ENCODE data around the gene SEMA3A. TPM values are rescaled to one million over a fixed set of nuclear protein-coding genes. Genes with fewer than 3 reads are reported as not detected.
"Not testable (repeated sequence)": the region's sequence is repeated elsewhere in the genome, so short reads cannot be mapped to it uniquely, and the experiment has no call there.

The SEMA3A gene
- total RNA-seq, 1 experiment from 2014 or later: 32.2 TPM

DNA sequence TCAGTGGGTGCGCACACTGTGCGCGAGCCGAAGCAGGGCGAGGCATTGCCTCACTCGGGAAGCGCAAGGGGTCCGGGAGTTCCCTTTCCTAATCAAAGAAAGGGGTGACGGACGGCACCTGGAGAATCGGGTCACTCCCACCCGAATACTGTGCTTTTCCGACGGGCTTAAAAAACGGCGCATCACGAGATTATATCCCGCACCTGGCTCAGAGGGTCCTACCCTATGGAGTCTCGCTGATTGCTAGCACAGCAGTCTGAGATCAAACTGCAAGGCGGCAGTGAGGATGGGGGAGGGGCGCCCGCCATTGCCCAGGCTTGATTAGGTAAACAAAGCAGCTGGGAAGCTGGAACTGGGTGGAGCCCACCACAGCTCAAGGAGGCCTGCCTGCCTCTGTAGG is 44.2 kb downstream of the SEMA3A start:
- H3K27ac Mint-ChIP-seq: peak overlapping the region; percentile 98
- TF ChIP-seq, protein P1, sequence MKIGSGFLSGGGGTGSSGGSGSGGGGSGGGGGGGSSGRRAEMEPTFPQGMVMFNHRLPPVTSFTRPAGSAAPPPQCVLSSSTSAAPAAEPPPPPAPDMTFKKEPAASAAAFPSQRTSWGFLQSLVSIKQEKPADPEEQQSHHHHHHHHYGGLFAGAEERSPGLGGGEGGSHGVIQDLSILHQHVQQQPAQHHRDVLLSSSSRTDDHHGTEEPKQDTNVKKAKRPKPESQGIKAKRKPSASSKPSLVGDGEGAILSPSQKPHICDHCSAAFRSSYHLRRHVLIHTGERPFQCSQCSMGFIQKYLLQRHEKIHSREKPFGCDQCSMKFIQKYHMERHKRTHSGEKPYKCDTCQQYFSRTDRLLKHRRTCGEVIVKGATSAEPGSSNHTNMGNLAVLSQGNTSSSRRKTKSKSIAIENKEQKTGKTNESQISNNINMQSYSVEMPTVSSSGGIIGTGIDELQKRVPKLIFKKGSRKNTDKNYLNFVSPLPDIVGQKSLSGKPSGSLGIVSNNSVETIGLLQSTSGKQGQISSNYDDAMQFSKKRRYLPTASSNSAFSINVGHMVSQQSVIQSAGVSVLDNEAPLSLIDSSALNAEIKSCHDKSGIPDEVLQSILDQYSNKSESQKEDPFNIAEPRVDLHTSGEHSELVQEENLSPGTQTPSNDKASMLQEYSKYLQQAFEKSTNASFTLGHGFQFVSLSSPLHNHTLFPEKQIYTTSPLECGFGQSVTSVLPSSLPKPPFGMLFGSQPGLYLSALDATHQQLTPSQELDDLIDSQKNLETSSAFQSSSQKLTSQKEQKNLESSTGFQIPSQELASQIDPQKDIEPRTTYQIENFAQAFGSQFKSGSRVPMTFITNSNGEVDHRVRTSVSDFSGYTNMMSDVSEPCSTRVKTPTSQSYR (CRISPR knock-in tag; IDR thresholded peaks at IDR 0.05): peak; percentile 94
- TF ChIP-seq ETV6 (CRISPR knock-in tag; IDR thresholded peaks at IDR 0.05): peak; percentile 50; the same call in 1 of the 2 replicates
- TF ChIP-seq FOXK1 (CRISPR knock-in tag; IDR thresholded peaks at IDR 0.05): peak; percentile 94
- peak; percentile 71; the same call in 1 of the 2 replicates for TF ChIP-seq FOXP1 (CRISPR knock-in tag; IDR thresholded peaks at IDR 0.05; ENCODE audit: borderline replicate concordance)
- peak; percentile 55; the same call in 1 of the 2 replicates for TF ChIP-seq SP1 (CRISPR knock-in tag; conservative IDR thresholded peaks at IDR 0.05)
- TF ChIP-seq CBFB (CRISPR knock-in tag; IDR thresholded peaks at IDR 0.05; ENCODE audit: low read depth): peak; percentile 72; the same call in 1 of the 2 replicates
- TF ChIP-seq CREM (CRISPR knock-in tag; IDR thresholded peaks at IDR 0.05): 0 out of 2 replicates have a peak, but pooled peaks have one; percentile 47
- TF ChIP-seq KAT7 (CRISPR knock-in tag; IDR thresholded peaks at IDR 0.05; ENCODE audit: borderline replicate concordance): peak; percentile 95; the same call in 1 of the 2 replicates
- TF ChIP-seq, protein P2, sequence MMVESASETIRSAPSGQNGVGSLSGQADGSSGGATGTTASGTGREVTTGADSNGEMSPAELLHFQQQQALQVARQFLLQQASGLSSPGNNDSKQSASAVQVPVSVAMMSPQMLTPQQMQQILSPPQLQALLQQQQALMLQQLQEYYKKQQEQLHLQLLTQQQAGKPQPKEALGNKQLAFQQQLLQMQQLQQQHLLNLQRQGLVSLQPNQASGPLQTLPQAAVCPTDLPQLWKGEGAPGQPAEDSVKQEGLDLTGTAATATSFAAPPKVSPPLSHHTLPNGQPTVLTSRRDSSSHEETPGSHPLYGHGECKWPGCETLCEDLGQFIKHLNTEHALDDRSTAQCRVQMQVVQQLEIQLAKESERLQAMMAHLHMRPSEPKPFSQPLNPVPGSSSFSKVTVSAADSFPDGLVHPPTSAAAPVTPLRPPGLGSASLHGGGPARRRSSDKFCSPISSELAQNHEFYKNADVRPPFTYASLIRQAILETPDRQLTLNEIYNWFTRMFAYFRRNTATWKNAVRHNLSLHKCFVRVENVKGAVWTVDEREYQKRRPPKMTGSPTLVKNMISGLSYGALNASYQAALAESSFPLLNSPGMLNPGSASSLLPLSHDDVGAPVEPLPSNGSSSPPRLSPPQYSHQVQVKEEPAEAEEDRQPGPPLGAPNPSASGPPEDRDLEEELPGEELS (CRISPR knock-in tag; IDR thresholded peaks at IDR 0.05): 0 out of 2 replicates have a peak, but pooled peaks have one; percentile 72
- H3K36me3 Mint-ChIP-seq; POLR2A ChIA-PET; H3K27me3 Mint-ChIP-seq (ENCODE audit: low read depth); CTCF ChIA-PET; H3K9me3 Mint-ChIP-seq; ATAC-seq: not testable (repeated sequence)
- peak overlapping the region; percentile 96 for H3K4me3 Mint-ChIP-seq
- DNase-seq (ENCODE audit: low spot score): peak; percentile 83
- H3K4me1 Mint-ChIP-seq: peaks cover 52% of the 10 kb centered on the region

GRCh38 chr7:84149573-84149972 is 45.0 kb downstream of the SEMA3A start:
- CTCF ChIA-PET: no interaction called here
- POLR2A ChIA-PET: no interaction called here
- Mint-ChIP-seq H3K4me1 (peaks cover 54% of the 10 kb centered on the region), H3K36me3 (no peaks in the 10 kb centered on the region), H3K27me3 (ENCODE audit: low read depth) (no peaks in the 10 kb centered on the region), H3K27ac (peak overlapping the region; percentile 42), H3K4me3 (peak overlapping the region; percentile 96), H3K9me3 (no peaks in the 10 kb centered on the region)
- DNase-seq (ENCODE audit: low spot score): no peak
- ATAC-seq: no peak
- TF ChIP-seq, protein P3, sequence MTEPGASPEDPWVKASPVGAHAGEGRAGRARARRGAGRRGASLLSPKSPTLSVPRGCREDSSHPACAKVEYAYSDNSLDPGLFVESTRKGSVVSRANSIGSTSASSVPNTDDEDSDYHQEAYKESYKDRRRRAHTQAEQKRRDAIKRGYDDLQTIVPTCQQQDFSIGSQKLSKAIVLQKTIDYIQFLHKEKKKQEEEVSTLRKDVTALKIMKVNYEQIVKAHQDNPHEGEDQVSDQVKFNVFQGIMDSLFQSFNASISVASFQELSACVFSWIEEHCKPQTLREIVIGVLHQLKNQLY (CRISPR knock-in tag; IDR thresholded peaks at IDR 0.05): no peak
- TF ChIP-seq, protein P4, sequence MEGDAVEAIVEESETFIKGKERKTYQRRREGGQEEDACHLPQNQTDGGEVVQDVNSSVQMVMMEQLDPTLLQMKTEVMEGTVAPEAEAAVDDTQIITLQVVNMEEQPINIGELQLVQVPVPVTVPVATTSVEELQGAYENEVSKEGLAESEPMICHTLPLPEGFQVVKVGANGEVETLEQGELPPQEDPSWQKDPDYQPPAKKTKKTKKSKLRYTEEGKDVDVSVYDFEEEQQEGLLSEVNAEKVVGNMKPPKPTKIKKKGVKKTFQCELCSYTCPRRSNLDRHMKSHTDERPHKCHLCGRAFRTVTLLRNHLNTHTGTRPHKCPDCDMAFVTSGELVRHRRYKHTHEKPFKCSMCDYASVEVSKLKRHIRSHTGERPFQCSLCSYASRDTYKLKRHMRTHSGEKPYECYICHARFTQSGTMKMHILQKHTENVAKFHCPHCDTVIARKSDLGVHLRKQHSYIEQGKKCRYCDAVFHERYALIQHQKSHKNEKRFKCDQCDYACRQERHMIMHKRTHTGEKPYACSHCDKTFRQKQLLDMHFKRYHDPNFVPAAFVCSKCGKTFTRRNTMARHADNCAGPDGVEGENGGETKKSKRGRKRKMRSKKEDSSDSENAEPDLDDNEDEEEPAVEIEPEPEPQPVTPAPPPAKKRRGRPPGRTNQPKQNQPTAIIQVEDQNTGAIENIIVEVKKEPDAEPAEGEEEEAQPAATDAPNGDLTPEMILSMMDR (IDR thresholded peaks at IDR 0.05): no peak
- TF ChIP-seq, protein P5, sequence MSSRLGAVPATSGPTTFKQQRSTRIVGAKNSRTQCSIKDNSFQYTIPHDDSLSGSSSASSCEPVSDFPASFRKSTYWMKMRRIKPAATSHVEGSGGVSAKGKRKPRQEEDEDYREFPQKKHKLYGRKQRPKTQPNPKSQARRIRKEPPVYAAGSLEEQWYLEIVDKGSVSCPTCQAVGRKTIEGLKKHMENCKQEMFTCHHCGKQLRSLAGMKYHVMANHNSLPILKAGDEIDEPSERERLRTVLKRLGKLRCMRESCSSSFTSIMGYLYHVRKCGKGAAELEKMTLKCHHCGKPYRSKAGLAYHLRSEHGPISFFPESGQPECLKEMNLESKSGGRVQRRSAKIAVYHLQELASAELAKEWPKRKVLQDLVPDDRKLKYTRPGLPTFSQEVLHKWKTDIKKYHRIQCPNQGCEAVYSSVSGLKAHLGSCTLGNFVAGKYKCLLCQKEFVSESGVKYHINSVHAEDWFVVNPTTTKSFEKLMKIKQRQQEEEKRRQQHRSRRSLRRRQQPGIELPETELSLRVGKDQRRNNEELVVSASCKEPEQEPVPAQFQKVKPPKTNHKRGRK (CRISPR knock-in tag; IDR thresholded peaks at IDR 0.05; ENCODE audit: borderline replicate concordance): no peak
- TF ChIP-seq IRF2 (CRISPR knock-in tag; IDR thresholded peaks at IDR 0.05; ENCODE audit: borderline replicate concordance, low read depth) (no peak), SMAD3 (CRISPR knock-in tag; IDR thresholded peaks at IDR 0.05; ENCODE audit: borderline replicate concordance) (no peak), ZNF416 (CRISPR knock-in tag; IDR thresholded peaks at IDR 0.05) (no peak), TEAD4 (CRISPR knock-in tag; IDR thresholded peaks at IDR 0.05) (no peak), ARID4B (CRISPR knock-in tag; IDR thresholded peaks at IDR 0.05; ENCODE audit: borderline replicate concordance) (no peak), HMGA2 (CRISPR knock-in tag; IDR thresholded peaks at IDR 0.05) (no peak)
- TF ChIP-seq, protein P6, sequence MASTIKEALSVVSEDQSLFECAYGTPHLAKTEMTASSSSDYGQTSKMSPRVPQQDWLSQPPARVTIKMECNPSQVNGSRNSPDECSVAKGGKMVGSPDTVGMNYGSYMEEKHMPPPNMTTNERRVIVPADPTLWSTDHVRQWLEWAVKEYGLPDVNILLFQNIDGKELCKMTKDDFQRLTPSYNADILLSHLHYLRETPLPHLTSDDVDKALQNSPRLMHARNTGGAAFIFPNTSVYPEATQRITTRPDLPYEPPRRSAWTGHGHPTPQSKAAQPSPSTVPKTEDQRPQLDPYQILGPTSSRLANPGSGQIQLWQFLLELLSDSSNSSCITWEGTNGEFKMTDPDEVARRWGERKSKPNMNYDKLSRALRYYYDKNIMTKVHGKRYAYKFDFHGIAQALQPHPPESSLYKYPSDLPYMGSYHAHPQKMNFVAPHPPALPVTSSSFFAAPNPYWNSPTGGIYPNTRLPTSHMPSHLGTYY (CRISPR knock-in tag; IDR thresholded peaks at IDR 0.05): no peak
